K562 (cell line): ENCODE measurements around the gene OR2Y1. TPM values are rescaled to one million over a fixed set of nuclear protein-coding genes. Genes with fewer than 3 reads are reported as not detected.

ENCODE experiments used
- ATAC-seq: fragments of 200-7000 bp; cut with Tn5 transposase; 3 replicates; pipeline ENCODE4 v1.9.1; 2020; ENCODE audit warnings: moderate library complexity
- BruUV-seq: library from RNA; stranded (reverse); fragments of 400-500 nt; replicated peaks from 2 replicates; lab custom pipeline; 2021; lab: Mats Ljungman, UMichigan
- CTCF ChIA-PET: fragments of 300-600 bp; formaldehyde crosslinking; extraction: SDS; loops from one replicate; lab custom pipeline; 2021; ENCODE audit warnings: low intra/inter-chr PET ratio; lab: Yijun Ruan, JAX
- POLR2A ChIA-PET: fragments of 300-600, 350-650 bp; sonication (Branson Sonifier 250); formaldehyde crosslinking; extraction: SDS; loops from one replicate; lab custom pipeline; 2021; ENCODE audit warnings: antibody characterized with exemption, inconsistent platforms; lab: Yijun Ruan, JAX
- DNase-seq, 4 experiments: peaks; one replicate each; pipeline versions ENCODE4 v3.0.0 to v3.0.0-alpha.2; 2011 to 2018; ENCODE audit warnings: low spot score in 3 of 4, mixed read lengths in 3 of 4; ENCODE audit errors: extremely low read depth in 1 of 4
- FAIRE-seq: peaks from 2 replicates; lab custom pipeline; 2011; peaks lifted over from hg19 to GRCh38; lab: Jason Lieb, UNC
- H2AFZ ChIP-seq: 2 replicates; pipeline ENCODE4 v1.6.0; 2011; ENCODE audit warnings: low read depth, low read length, control low read depth, inconsistent platforms
- H3K27ac ChIP-seq: fragments of 200-600 bp; 3 replicates; pipeline ENCODE4 v1.8.0; 2011; ENCODE audit warnings: low read depth, mild to moderate bottlenecking, control low read depth, inconsistent platforms, low read length, moderate library complexity, mixed read lengths; ENCODE audit errors: extremely low read depth
- H3K27me3 ChIP-seq, 2 experiments: fragments of 300-600 bp in 1 of 2; 2 replicates in 1 of 2; 3 replicates in 1 of 2; pipeline versions ENCODE4 v1.6.0 to v1.8.0; 2011; ENCODE audit warnings: inconsistent platforms in 2 of 2, low read length in 2 of 2, mild to moderate bottlenecking in 1 of 2, mixed read lengths in 1 of 2, moderate library complexity in 1 of 2; ENCODE audit not compliant: control insufficient read depth in 2 of 2, insufficient read depth in 2 of 2
- H3K36me3 ChIP-seq: fragments of 300-600 bp; 3 replicates; pipeline ENCODE4 v1.8.0; 2011; ENCODE audit warnings: mild to moderate bottlenecking, low read length, inconsistent platforms; ENCODE audit not compliant: control insufficient read depth, insufficient read depth
- H3K4me1 ChIP-seq, 2 experiments: fragments of 200-600 bp in 1 of 2; replicated peaks in 1 of 2; 2 replicates in 1 of 2; 3 replicates in 1 of 2; pipeline versions ENCODE4 v1.5.1 to v1.8.0; 2011; ENCODE audit warnings: inconsistent platforms in 2 of 2, low read length in 2 of 2, mild to moderate bottlenecking in 1 of 2, mixed read lengths in 1 of 2, moderate library complexity in 1 of 2; ENCODE audit not compliant: control insufficient read depth in 2 of 2, insufficient read depth in 2 of 2
- H3K4me2 ChIP-seq: 2 replicates; pipeline ENCODE4 v1.6.1; 2011; ENCODE audit warnings: low read length, control low read depth, inconsistent platforms, mixed read lengths; ENCODE audit not compliant: insufficient read depth
- H3K4me3 ChIP-seq: fragments of 200-600 bp; sonication (generic), shearing (Covaris generic); 2 replicates; pipeline ENCODE4 v1.5.1; 2016; ENCODE audit warnings: control low read depth, inconsistent platforms
- H3K79me2 ChIP-seq: fragments of 200-600 bp; 3 replicates; pipeline ENCODE4 v1.8.0; 2011; ENCODE audit warnings: low read length, inconsistent platforms; ENCODE audit not compliant: control insufficient read depth, insufficient read depth
- H3K9ac ChIP-seq, 2 experiments: 2 replicates each; pipeline versions ENCODE4 v1.6.0 to v1.6.1; 2011; ENCODE audit warnings: low read depth in 2 of 2, low read length in 2 of 2, control low read depth in 1 of 2, inconsistent platforms in 1 of 2, mild to moderate bottlenecking in 1 of 2, mixed read lengths in 1 of 2; ENCODE audit not compliant: insufficient read depth in 1 of 2
- H3K9me1 ChIP-seq: one replicate; pipeline ENCODE4 v1.6.0; 2011; ENCODE audit warnings: inconsistent platforms, mild to moderate bottlenecking, low read length, moderate library complexity; ENCODE audit not compliant: control insufficient read depth, insufficient read depth
- H3K9me3 ChIP-seq: replicated peaks from 2 replicates; pipeline ENCODE4 v1.5.1; 2011; ENCODE audit warnings: low read depth, low read length, inconsistent platforms; ENCODE audit not compliant: control insufficient read depth, insufficient read depth
- H4K20me1 ChIP-seq: replicated peaks from 2 replicates; pipeline ENCODE4 v1.6.1; 2011; ENCODE audit warnings: low read length, inconsistent platforms, mixed read lengths; ENCODE audit not compliant: control insufficient read depth, insufficient read depth
- CHD4 ChIP-seq: fragments of 200-600 bp; sonication (generic); IDR thresholded peaks from 3 replicates; pipeline ENCODE4 v1.6.1; 2012; ENCODE audit warnings: low read depth, mild to moderate bottlenecking, mixed read lengths, low read length, inconsistent platforms; ENCODE audit not compliant: insufficient read depth, insufficient replicate concordance, poor library complexity, severe bottlenecking
- DACH1 ChIP-seq: fragments of 450-650 bp; IDR thresholded peaks from 2 replicates; pipeline ENCODE4 v1.6.1; 2018; ENCODE audit not compliant: partially characterized antibody
- ELF1 ChIP-seq: fragments of 200-800 bp; sonication (Bioruptor generic); IDR thresholded peaks from 2 replicates; pipeline ENCODE4 v1.6.1; 2016; ENCODE audit warnings: missing genetic modification characterization, missing compliant biosample characterization
- ETV1 ChIP-seq: fragments of 450-650 bp; conservative IDR thresholded peaks from 2 replicates; pipeline ENCODE4 v1.6.1; 2016; ENCODE audit warnings: missing genetic modification characterization, control low read depth, low read depth, missing compliant biosample characterization
- HMGN3 ChIP-seq: IDR thresholded peaks from 2 replicates; pipeline ENCODE4 v1.6.1; 2011; ENCODE audit warnings: borderline replicate concordance, low read depth, mild to moderate bottlenecking, mixed read lengths, low read length; ENCODE audit not compliant: insufficient read length; ENCODE audit errors: extremely low read depth
- JUND ChIP-seq, 2 experiments: IDR thresholded peaks; 2 replicates in 1 of 2; 3 replicates in 1 of 2; pipeline ENCODE4 v1.6.1; 2011; ENCODE audit warnings: borderline replicate concordance in 2 of 2, low read depth in 2 of 2, low read length in 2 of 2, improper control_type of control experiment in 1 of 2, missing biosample characterization in 1 of 2, missing genetic modification characterization in 1 of 2, missing genetic modification reagents in 1 of 2
- MCM7 ChIP-seq, 2 experiments: fragments of 450-650 bp; IDR thresholded peaks; 2 replicates each; pipeline ENCODE4 v1.6.1; 2016 to 2018
- MXD1 ChIP-seq: fragments of 250-450 bp; sonication (Bioruptor Pico); IDR thresholded peaks from 2 replicates; pipeline ENCODE4 v1.8.0; 2021; ENCODE audit warnings: borderline replicate concordance, mild to moderate bottlenecking, moderate library complexity; ENCODE audit not compliant: poor library complexity, severe bottlenecking
- POLR2B ChIP-seq: fragments of 450-650 bp; IDR thresholded peaks from 2 replicates; pipeline ENCODE4 v1.6.1; 2018; ENCODE audit warnings: low read depth; ENCODE audit not compliant: partially characterized antibody
- SIN3B ChIP-seq: fragments of 450-650 bp; IDR thresholded peaks from 2 replicates; pipeline ENCODE4 v1.6.1; 2017; ENCODE audit warnings: low read depth, mild to moderate bottlenecking, moderate library complexity
- SMARCB1 ChIP-seq: IDR thresholded peaks from 2 replicates; pipeline ENCODE4 v1.6.1; 2011; ENCODE audit warnings: improper control_type of control experiment, low read depth; ENCODE audit not compliant: insufficient read length
- TAF15 ChIP-seq: fragments of 200-400 bp; formaldehyde crosslinking; IDR thresholded peaks from 2 replicates; pipeline ENCODE4 v1.6.1; 2017; ENCODE audit warnings: mild to moderate bottlenecking, low read depth, low read length, moderate library complexity
- ZBTB2 ChIP-seq: fragments of 450-650 bp; IDR thresholded peaks from 2 replicates; pipeline ENCODE4 v1.6.1; 2016; ENCODE audit warnings: antibody characterized with exemption
- ZFP36 ChIP-seq: fragments of 150-350 bp; IDR thresholded peaks from 2 replicates; pipeline ENCODE4 v1.6.1; 2018; ENCODE audit warnings: low read length, low read depth; ENCODE audit not compliant: partially characterized antibody
- ZNF589 ChIP-seq: fragments of 200-800 bp; sonication (Bioruptor generic); IDR thresholded peaks from 2 replicates; pipeline ENCODE4 v1.6.1; 2016; ENCODE audit warnings: low read depth, missing genetic modification characterization, missing compliant biosample characterization
- ZNF76 ChIP-seq: fragments of 250-450 bp; sonication (Bioruptor Pico); IDR thresholded peaks from 2 replicates; pipeline ENCODE4 v1.4.0; 2020; ENCODE audit warnings: mild to moderate bottlenecking, moderate library complexity, borderline replicate concordance
- ZNF79 ChIP-seq: fragments of 250-450 bp; sonication (Bioruptor Pico); IDR thresholded peaks from 2 replicates; pipeline ENCODE4 v1.4.0; 2020; ENCODE audit warnings: low read depth, mild to moderate bottlenecking, moderate library complexity
- WGBS: fragments of 100-300 bp; shearing (Covaris generic); methylation state at CpG from one replicate; pipeline ENCODE4 v1.1.6; 2016; ENCODE audit warnings: low coverage, mixed read lengths; ENCODE audit not compliant: insufficient coverage; ENCODE audit errors: missing lambda C conversion rate; 5-methylcytosine and 5-hydroxymethylcytosine counted together
- in situ Hi-C: fragments of 300-500 bp; cut with MboI; formaldehyde crosslinking; loops from 4 replicates; pipeline ENCODE4 v1.15.0; 2018; ENCODE audit warnings: inconsistent platforms, mixed read lengths
- intact Hi-C: fragments of 100-400 bp; cut with micrococcal nuclease; formaldehyde crosslinking; loops from 2 replicates; pipeline ENCODE4 v1.14.2; 2022
- polyA plus RNA-seq, 8 experiments: library from polyadenylated mRNA; depleted of rRNA in 4 of 8; stranded (reverse) in 5 of 8; unstranded in 3 of 8; fragments of >200 nt; fragmentation: Nextera tagmentation in 2 of 8; fragmentation: Illumina TruSeq in 1 of 8; extraction: Ambion mirVana in 2 of 8; extraction: Trizol in 1 of 8; gene quantifications; 2 replicates each; pipeline versions ENCODE4 v1.2.1 to v1.2.3, GENCODE V29; 2011 to 2014; ENCODE audit warnings: inconsistent platforms in 1 of 8, missing spikeins in 1 of 8
- total RNA-seq, 7 experiments: library from RNA; depleted of rRNA in 6 of 7; stranded (reverse); fragments of >200 nt in 6 of 7; fragmentation: Illumina TruSeq in 2 of 7; extraction: Trizol in 2 of 7; gene quantifications; 2 replicates each; pipeline versions ENCODE4 v1.2.1 to v1.2.3, GENCODE V29; 2011 to 2021; ENCODE audit warnings: low replicate concordance in 1 of 7

Gene OR2Y1
- total and polyA plus RNA-seq, 9 of the 15 experiments (the other 6 are each of a cell fraction or from before 2014, with no cell fraction given) = not detected

GRCh38 chr5:180777475-180777874 lies 37.6 kb upstream of the OR2Y1 start:
- CTCF ChIA-PET = no interaction called here
- POLR2A ChIA-PET = no interaction called here

GRCh38 chr5:180776376-180776775 lies 36.5 kb upstream of the OR2Y1 start:
- Histone ChIP-seq H3K9ac (no peak overlapping the region), H3K4me3 (no peak overlapping the region), H3K36me3 (no peaks in the 10 kb centered on the region), H3K27me3 (no peaks in the 10 kb centered on the region), H4K20me1 (no peaks in the 10 kb centered on the region), H3K4me1 (peaks cover 4 to 19% of the 10 kb centered on the region in 2 experiments; a peak in 3 of 5 replicates), H2AFZ (no peak overlapping the region), H3K4me2 (no peak overlapping the region), H3K9me3 (peaks cover 5% of the 10 kb centered on the region), H3K79me2 (no peaks in the 10 kb centered on the region), H3K27ac (no peak overlapping the region), H3K9me1 (no peaks in the 10 kb centered on the region)
- ChIA-PET CTCF (no interaction called here), POLR2A (no interaction called here)
- WGBS = 79% methylated on average over 1 of the region's 1 CpG
- FAIRE-seq (no peak), DNase-seq (no peak), ATAC-seq (no peak)
- no TSS peak for BruUV-seq
- in situ Hi-C loops = no loop called here
- intact Hi-C loops = no loop called here
- TF ChIP-seq MCM7 (IDR thresholded peaks at IDR 0.05) (peak in 1 of 2 experiments; percentile 99; a peak in 2 of 4 replicates), JUND (IDR thresholded peaks at IDR 0.05; ENCODE audit: borderline replicate concordance, low read depth, low read length) (no peak), JUND (tag; IDR thresholded peaks at IDR 0.05; ENCODE audit: borderline replicate concordance, low read depth, low read length) (no peak), ZBTB2 (peak; percentile 76; the same call in 1 of the 2 replicates), SIN3B (no peak), ZNF79 (no peak), ELF1 (tag) (no peak), ZNF76 (CRISPR knock-in tag) (no peak), HMGN3 (no peak), ZNF589 (CRISPR knock-in tag) (no peak), DACH1 (peak; percentile 99)

More at GRCh38 chr5:180777475-180777874, 37.6 kb upstream of the OR2Y1 start:
- Histone ChIP-seq H3K36me3 (no peaks in the 10 kb centered on the region), H3K79me2 (no peaks in the 10 kb centered on the region), H3K9me1 (no peaks in the 10 kb centered on the region), H2AFZ (no peak overlapping the region), H3K27ac (no peak overlapping the region), H4K20me1 (no peaks in the 10 kb centered on the region), H3K4me3 (no peak overlapping the region), H3K9ac (no peak overlapping the region), H3K4me1 (peaks cover 4 to 27% of the 10 kb centered on the region in 2 experiments; a peak in 3 of 5 replicates), H3K27me3 (no peaks in the 10 kb centered on the region), H3K4me2 (no peak overlapping the region), H3K9me3 (peaks cover 1% of the 10 kb centered on the region; the same call in 1 of the 2 replicates)
- DNase-seq (no peak), ATAC-seq (no peak), FAIRE-seq (no peak)
- intact Hi-C loops (no loop called here), in situ Hi-C loops (no loop called here)
- 70% methylated on average over 1 of the region's 1 CpG for WGBS
- no TSS peak for BruUV-seq
- TF ChIP-seq ETV1 (tag) (no peak), MXD1 (CRISPR knock-in tag) (no peak), POLR2B (no peak), SMARCB1 (no peak), CHD4 (no peak), TAF15 (no peak), ZFP36 (no peak)
